Measurements from ENCODE around the gene DNAJC11.
"Not testable (repeated sequence)": the region's sequence is repeated elsewhere in the genome, so short reads cannot be mapped to it uniquely, and the experiment has no call there.

DNAJC11 gene

GRCh38 chr1:6622396-6623152, 79.0 kb downstream of the DNAJC11 start:
- no peak for DNase-seq

DNA sequence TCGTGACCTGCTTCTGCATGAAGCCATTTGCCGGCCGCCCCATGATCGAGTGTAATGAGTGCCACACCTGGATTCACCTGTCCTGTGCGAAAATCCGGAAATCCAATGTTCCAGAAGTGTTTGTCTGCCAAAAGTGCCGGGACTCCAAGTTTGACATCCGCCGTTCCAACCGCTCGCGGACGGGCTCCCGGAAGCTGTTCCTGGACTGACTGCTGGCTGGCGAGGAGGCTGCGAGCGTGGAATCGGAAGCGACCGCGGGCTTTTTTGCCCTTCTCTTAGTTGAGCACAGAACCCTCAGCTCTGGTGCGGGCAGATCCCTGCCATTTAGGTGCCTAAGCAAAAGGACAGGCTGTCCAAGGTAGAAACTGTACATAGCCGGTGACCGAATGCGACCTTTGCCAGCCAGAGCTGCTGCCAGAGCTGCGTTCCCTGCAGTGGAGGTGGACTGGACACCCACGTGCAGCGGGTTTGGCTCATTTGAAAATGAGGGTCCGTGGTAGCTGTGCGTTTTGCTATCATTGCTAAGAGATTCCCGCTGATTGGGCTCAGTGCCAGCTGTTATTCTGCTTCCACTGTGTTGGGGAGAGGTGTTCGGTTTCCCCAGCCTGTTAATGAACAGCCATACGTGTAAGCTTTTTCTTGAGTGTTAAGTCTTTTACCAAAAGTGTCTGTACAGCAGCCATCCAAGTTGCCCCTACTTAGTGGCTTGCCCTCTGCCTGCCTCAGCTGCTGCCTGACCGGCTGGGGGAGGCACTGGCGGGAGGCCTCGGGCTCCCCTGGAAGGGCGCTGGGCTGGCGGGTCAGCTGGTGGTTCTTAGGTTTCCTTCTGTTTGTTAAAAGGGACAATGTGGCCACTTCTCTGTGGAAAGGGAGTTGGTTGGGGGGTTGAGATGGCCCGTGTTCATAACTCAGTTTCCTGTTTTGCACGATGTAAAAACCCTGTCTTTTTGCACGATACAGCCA, 79.9 kb downstream of the DNAJC11 start:
- DNase-seq, result no peak

DNA sequence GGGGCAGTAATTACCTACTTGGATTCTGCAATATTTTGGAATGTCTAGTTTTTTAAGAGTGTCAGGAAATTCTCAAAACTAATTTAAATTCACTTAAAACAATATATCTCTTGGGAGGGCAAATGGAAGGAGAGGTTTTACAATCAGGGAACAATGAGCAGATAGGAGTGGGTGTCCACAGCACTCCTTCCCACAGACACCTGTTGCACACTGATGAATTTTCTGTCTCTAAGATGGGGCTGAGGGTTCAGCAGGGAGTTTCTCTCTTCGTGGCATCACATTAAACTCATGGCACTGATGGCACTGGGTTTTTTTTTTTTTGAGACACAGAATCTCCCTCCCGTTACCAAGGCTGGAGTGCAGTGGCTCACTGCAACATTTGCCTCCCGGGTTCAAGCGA, 82.6 kb downstream of the DNAJC11 start:
- no peak for DNase-seq

DNA sequence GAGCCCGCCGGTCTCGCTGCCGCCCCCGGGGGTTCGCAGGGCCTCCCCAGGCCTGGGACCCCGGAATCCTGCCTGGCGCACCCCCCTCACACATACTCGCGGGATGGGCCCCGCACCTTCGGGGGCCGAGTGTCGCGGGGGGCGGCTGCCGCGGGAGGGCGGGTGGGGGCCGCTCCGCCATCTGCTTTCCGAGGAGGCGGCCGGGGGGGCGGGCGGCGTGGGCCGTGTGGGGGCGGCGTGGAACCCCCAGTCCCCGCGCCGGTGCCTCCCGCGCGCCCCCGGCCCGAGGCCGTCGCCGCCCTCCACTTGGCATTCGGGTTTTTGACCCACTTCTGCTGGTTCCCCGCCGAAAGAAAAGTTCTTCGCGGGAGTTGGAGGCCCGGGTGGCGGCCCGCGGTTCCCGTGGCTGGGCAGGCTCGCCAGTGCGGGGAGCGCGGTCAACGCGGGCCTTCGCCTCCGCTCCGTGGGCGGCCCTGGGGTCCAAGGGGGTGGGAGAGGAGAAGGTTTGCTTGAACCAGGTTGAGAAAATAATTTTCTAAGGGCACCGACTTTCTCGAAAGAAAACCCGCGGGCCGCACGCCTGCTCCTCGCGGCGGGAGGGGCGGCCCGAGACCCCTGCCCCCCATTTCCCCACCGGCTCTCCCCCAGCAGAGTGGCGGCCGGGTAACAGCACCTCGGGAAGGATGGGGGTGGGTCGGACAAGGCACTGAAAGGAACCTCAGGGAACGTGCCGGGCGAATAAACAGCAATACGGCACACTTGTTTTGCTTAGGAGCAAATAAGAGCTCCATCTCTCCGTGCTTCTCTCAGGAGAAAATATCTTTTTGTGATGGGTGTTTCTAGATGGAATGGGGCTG, 86.5 kb downstream of the DNAJC11 start:
- DNase-seq, result no peak

DNA sequence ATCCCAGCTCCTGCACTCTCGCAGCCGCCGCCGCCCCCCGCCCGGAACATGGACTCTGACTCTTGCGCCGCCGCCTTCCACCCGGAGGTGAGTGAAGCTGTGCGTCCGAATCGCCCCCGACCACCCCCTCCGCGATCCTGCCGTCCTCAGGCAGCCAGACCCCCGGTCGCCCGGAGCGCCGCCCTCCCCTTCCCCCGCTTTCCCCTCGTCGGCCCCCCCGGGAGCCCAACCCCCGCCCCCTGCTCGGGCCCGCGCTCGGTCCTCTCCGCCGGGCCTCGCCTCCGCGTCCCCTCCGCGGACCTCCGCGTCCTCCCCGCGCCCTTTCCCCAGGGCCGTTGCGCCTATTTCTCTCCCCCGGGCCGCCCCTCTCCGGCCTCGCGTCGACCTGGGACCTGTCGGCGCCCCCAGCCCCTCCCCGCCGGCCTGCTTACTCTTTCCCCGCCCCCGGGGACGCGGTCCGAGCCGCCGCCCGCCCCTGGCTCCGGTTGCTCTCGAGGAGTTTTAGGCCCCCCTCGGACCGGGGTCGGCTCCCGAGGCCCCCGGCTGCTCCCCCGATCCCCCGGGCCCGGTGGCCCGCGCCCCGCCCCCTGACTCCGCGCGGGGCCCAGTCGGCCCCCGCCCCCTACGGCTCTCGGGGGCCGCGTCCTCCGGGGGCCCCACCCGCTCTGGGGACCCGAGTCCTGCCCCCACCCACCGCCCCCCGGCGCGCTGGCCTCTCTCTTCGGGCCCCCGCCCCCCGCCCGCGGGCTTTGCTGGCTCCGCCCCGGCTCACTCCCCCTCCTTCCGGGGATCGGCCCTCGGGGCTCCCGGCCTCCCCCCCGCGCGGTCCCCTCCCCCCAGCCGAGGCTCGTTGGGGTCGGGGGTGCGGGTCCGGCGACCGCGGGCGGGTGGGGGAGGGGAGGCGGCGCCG, 87.3 kb downstream of the DNAJC11 start:
- no peak for DNase-seq

- DNase-seq, result peak; percentile 99
Observed at GRCh38 chr1:6613361-6614018, 88.1 kb downstream of the DNAJC11 start, which contains the start of gene PHF13. Gene PHF13, plus strand, starts transcription at chr1:6613731. Its CDS starts 336 bp downstream, at chr1:6614067.

- DNase-seq, result no peak
Observed at GRCh38 chr1:6612641-6613360, 88.8 kb downstream of the DNAJC11 start.

DNA sequence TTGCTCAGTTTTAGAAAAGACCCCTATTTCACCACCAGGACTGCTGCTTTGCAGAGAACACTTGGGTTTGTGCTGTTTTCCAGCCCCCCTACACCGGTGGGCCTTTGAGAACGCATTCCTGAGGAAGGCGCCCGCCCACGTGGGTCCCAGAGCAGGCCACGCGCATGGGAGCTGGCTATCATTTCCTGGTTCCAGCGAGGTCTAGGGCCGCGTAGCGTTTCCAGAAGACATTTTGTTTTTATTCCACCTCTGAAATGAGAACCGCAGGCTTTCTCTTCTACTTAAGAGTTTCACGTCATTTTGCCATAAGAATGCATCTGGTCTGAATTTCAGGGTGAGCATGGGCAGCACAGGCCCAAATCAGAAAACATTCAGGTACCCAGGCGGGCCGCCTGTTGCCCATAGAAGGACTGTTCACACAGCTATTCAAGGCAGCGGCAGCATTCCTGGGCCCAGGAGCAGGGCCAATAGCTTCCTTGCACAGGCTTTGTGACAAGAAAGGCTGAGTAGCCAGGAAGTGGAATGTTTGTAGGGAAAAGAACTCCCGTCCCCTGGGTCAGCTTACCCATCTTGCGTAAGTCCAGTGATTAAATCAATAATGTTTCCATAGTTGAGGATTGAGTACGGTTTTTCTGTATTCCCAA, 97.6 kb downstream of the DNAJC11 start:
- no peak for DNase-seq

DNA sequence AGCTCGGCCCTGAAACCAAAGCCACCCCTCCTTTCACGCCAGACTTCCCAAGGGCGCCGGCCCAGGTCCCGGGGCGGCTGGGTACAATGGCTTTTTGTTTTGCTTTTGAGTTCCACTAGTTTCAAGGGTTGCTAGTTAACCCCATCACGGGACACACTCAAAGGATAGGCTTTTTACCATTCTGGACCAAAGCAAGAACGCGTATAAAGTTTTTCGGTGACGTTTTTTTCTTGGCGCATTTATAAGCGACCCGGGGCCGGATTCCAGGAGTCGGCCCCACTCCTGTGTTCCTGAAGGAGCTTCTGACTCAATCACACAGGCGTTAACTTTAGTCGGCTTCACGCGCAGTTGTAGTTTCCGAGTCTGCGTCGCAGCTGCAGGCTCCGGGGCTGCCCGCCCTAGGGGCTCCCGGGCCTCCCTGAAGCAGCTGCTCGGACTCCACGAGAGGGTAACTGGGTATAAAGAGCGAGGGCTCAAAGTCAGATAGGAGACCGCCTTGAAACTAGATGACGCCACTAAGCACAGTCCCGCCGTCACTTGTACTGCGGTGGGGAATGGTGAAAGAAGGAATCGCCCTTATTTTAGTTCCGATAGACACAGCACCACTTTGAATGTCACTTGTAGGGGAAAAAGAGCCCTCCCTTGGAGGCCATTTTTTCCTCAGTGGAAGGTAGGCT, 98.2 kb downstream of the DNAJC11 start:
- DNase-seq, result peak; percentile 60

DNA sequence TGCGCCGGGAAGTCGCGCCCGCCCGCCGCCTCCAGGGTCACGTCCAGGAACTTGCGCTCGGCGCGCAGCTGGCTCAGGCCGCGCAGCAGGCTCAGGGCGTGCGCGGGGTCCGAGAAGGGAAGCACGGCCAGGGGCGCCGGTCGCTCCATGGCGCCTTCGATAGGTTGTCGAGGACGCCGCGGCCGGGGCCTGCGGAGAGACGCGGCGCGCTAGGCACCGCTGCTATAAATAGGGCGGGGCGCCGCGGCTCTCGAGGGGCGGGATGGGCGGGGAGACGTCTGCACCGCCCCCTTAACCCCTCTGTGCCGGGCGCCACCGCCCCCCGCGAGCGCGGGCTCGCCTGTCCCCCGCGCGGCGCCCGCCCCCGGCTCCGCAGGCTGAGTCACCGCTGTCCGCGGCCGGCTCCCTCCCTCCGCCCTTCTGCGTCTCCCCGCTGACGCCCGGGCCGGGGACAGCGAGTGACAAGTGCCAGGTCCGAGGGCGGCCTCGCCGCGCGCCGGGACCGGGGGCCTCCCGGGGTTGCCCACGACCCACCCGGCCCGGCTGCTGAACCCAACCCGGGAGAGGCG, 98.9 kb downstream of the DNAJC11 start, which contains the start of gene KLHL21:
Gene KLHL21, minus strand, starts transcription at position 201 of the 569 bp plus-strand sequence. Its CDS starts 52 bp downstream, at position 149.
- DNase-seq, result peak; percentile 86

- no peak for DNase-seq
Observed at GRCh38 chr1:6601923-6602668, 99.5 kb downstream of the DNAJC11 start.

- peak; percentile 90 for DNase-seq
Observed at GRCh38 chr1:6601049-6601922, 100.3 kb downstream of the DNAJC11 start.

DNA sequence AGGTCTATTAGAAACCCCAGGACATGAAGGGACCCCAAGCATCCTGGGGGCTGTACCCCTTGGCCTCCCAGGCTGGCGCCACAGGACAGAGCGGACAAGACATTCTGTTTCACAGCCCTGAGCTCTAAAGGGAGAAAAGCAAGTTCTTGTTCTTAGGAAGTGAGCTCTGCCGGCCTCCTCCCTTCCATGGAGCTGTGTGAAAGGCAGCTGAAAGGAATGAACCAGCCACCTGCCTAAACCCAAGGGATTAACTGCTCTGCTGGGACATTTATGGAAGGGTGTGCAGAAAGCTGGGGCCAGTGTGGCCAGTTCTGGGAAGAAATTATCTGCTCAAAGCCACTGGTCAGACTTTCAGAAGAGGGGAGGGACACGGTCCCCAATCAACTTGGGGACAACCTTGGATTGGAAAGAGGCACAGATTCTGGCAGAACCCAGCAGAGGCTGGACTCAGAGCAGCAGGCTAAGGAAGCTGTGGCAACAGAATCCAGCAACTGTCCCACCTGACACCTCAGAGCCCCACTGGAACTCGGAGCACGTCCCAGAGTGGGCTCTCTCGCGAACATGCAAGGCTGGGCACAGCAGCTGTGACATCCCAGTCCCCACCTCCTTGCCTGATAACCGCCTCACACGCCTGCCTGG, 101.1 kb downstream of the DNAJC11 start:
- DNase-seq, result no peak

GRCh38 chr1:6599991-6600390, 101.6 kb downstream of the DNAJC11 start:
- DNase-seq, result not testable (repeated sequence)

- DNase-seq, result no peak
Observed at GRCh38 chr1:6599141-6599975, 102.3 kb downstream of the DNAJC11 start.

GRCh38 chr1:6597777-6598131, 103.9 kb downstream of the DNAJC11 start:
- no peak for DNase-seq

Measured in T1000 (cell line).